CD4-positive, alpha-beta T cell treated with Interleukin-17A for 4 hours (primary cell): ENCODE results near the gene KLF15.

ENCODE experiments used
- DNase-seq: peaks from one replicate; pipeline ENCODE4 v3.0.0-alpha.2; 2020; ENCODE audit warnings: mixed read lengths

The KLF15 gene

DNA sequence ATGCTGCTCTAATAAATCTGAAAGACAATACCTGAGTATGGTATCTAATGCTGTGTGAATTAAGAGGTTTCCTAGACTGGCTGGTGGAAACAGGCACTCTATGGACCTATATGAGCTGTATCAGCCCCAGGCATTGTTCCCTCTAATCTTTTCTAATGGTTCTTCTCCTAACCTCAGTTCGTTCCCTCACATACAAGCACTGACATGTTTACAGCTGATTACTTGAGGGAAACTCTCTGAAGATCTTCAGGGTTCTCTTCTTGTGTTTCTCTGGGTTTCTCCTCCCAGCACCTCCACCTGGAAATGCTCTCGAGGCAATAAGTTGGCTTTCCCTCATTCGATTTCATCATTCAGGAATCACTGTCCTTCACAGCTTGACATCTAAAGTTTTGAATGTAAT lies 52.9 kb downstream of the KLF15 start:
- DNase-seq = no peak

- no peak for DNase-seq
Measured at GRCh38 chr3:126303272-126303671, 53.9 kb downstream of the KLF15 start.

DNA sequence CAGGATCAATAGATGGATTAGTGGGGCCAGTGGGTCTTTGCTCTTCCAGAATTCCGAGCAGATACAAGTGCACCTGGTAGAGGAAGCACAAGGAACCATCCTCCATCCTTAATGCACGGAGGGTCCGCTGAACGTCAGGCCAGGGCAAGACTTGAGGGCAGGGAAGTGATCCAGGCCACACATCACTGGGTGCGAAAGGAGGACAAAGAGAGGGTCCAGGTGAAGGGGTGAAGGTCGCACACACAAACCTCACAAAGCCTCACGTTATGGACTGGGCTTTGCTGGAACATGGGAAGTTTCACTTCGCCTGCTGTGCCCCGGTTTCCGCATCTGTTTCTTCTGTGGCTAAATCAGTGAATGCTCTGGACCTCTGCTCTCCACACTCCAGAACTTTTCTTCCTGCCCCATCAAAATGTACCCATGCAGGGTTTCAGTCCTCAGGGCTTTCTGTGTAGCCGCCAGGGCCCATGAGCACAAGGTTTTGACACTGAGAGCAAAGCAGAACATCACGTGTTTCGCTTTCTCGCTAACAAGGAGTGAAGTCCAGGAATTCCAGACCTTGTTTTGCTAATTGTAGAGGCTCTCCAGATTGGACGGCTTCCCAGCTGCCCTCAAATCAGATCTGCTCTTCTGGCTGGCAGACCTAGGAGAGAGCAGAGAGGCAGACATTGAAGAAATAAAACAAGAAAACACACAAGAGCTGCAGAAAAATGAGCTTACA lies 56.3 kb downstream of the KLF15 start:
- no peak for DNase-seq

DNA sequence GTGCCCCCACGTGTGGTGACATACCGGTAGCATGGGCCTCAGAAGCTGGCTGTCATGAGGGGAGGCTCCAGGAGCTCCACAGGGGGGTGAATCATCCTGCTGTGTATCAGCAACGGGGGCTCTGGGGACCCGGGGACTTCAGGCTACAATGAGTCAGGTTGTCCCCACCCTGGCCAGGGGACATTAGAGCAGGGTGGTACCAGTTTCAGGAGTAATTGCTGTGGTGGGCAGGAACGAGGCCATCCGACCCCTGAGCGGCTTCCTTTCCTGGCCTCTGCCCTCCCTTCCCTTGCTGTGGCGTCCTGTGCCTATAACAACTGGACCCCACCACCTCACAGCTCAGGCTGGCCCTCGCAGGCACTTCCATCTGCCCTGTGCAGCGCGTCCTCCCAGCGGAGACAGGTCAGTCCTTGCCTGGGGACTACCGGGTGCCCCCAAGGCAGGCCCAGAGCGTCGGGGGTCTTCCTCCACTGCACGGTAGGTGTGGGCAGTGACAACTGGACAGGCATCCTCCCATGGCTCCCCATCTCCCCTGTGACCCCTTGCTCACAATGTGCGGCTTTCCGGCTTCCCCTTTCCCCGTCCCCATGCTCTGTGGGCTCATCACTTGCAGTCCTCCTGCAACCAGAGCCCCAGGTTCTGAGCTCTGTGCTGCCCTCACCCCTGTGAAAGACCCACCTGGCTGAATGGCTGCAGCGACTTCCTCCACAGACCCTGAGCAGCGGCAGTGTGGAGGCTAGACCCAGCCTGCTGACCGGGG lies 57.0 kb downstream of the KLF15 start:
- DNase-seq = no peak

- DNase-seq = no peak
Measured at GRCh38 chr3:126295407-126295939, 61.7 kb downstream of the KLF15 start.

- no peak for DNase-seq
Measured at GRCh38 chr3:126294211-126294808, 62.9 kb downstream of the KLF15 start.

DNA sequence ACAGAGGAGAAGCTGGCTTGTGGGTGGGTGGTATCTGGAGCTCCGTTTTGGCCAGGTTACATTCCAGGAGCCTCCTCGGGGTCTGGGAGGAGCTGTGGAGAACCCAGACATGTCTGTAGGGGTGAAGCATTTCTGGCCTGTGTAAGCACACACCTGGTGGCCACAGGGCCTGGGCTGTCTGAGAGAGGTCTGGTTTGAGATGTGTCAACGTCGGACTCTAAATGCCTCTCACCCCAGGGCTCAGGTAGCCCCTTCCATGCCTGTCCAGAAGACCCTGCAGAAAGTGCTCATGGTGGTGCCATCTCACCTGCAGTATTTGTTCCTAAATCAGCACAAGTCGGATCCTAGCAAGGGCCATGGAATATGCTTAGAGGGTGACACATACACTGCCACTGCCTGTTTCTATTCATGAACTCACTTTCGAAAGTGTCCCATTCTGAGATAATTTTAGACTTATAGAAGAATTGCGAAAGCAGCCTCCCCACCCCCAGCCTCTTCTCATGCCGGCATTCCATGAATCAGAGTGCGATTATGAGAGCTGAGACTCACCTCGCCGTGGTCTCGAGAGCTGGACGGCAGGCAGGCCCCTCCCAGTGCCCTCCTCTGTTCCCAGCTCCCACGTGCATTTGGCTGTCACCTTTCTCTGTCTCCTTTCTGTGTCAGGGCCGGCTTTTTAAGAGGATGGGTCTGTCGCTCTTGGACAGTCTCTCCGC lies 63.7 kb downstream of the KLF15 start:
- DNase-seq = no peak
